IPS DF 19.7 (cell line): ENCODE data around the gene GPC6.

ENCODE experiments used
- DNase-seq: peaks from one replicate; pipeline ENCODE4 v3.0.0-alpha.2; 2013; ENCODE audit warnings: low read depth, low spot score

The GPC6 gene

GRCh38 chr13:93824286-93824685, 597.7 kb downstream of the GPC6 start:
- no peak for DNase-seq

DNA sequence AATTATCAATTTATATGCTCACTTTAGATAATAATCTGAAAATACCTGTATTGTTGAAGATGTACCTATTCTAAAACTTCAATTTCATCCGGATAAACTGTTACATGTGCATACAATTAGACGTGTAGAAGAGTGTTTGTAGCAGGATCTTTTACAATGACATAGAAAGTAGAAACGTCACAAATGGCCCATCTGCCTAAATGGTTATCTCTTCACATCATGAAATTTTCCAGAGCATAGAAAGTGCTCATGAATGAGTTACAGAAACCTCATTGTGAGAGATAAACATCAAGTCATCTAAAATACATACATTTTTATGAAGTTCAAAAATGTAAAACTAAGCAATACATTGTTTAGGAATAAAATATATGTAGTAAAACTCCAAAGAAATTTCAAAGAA, 607.4 kb downstream of the GPC6 start:
- DNase-seq: no peak

GRCh38 chr13:93843082-93843481, 616.5 kb downstream of the GPC6 start:
- DNase-seq: no peak

GRCh38 chr13:93847162-93847561, 620.6 kb downstream of the GPC6 start:
- no peak for DNase-seq

DNA sequence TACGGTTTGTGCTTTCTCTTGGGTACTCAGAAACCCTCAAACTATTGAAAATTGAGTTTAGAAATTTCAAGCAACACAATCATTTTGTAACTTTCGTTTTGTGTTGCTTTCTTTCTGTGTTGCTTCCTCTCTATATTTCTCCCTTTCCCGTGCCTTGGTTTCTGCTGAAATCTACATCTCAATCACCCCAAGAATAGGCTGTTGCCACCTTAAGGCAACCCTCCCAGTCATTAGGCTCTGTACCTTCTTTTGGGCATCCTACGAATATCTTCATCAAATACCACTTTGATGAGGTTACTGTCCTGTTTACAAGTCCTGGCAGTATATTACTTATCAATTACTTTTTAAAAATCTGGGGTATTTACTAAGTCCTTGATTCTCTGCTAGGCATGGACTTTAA, 621.6 kb downstream of the GPC6 start:
- DNase-seq: no peak

DNA sequence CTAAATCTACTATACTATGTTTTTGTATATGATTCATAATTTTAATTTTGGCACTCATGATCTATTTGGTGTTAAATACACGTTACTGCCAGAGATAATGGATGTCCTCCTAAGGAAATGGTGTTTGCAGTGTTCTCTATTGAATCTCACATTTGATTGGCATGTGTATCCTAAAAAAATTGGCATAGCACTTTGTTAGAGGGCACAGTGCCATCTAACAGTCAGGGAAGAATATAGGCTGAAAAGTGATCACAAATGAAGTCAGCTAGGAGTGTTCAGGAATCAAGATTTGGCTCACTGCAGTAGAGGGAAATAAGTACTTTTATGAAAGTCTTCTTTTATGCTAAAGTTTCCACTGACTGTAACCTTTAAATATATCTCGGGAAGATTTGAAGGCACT, 624.6 kb downstream of the GPC6 start:
- no peak for DNase-seq

- DNase-seq: no peak
Measured at GRCh38 chr13:93853912-93854311, 627.3 kb downstream of the GPC6 start.

DNA sequence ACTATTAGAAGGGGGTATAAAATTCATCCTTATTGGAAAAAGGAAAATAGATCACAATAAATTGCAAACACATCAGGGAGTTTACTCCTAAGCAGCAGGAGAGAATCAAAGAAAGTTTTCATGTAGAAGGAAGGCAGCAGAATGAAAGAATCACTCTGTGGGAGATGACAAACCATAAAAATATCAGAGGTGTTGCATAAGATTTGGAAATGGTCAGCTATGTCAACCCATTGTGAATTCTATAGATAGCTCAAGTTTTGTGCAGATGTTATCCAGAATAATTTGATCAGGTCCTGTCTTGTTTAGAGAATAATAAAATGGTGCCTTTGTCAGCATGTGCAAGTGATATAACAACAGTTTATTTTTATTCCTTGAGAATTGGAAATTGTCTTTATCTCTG, 630.5 kb downstream of the GPC6 start:
- DNase-seq: no peak

- no peak for DNase-seq
Measured at GRCh38 chr13:93859716-93860115, 633.1 kb downstream of the GPC6 start.

DNA sequence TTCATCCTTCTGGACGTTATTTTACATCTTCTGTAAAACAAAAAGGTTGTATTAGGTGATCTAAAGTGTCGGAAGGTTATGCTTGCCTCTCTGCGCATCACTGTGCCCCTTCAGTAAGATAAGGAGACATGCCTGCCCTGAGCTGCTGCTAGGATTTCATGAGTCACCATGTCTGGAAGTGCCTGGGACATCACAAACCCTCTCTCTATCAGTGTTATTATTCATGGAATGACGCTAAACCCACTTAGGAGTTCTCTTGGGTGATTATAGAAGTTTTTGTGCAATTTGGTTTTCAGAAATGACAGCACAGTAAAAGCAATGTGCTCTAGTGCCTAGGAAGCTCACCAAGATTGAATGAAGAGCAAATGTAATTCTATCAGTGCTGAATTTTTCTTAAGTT, 635.2 kb downstream of the GPC6 start:
- DNase-seq: no peak

DNA sequence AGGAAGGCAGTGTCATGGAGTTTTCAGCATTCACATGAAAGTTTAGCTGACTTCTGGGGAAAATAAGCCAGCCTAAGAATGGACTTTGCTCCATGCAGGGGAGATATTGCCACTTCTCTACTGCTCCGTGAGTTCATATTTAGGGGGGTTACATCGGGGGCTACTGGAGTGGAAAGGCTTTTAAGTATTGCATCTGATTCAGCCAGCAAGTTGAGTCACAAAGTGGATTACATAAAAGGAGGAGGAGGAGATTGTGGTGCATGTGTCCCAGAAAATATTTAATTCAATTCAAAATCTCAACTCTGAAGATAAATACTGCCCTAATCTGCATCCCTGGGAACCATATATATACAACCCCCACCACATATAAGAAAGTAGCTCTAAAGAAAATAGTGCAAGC, 635.7 kb downstream of the GPC6 start:
- DNase-seq: no peak

- DNase-seq: no peak
Measured at GRCh38 chr13:93865235-93865634, 638.6 kb downstream of the GPC6 start.

DNA sequence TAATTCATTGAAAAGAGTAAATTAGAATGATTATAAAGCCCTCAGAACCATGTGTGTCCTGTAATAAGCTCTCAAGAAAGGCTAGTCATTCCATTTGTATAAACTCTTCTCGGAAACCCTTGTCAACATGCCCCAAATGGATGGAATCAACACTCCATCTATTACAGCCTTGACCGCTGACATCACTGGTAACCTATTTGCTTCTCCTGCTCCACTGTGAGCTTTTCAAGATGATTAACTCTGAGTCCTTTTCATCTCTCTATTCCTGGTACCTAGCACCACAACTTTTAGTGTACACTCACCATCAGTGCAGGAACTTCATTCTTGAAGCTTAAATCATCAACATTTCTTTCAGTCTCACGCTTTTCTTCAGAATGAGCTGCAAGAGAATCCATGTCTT, 640.9 kb downstream of the GPC6 start:
- DNase-seq: no peak

DNA sequence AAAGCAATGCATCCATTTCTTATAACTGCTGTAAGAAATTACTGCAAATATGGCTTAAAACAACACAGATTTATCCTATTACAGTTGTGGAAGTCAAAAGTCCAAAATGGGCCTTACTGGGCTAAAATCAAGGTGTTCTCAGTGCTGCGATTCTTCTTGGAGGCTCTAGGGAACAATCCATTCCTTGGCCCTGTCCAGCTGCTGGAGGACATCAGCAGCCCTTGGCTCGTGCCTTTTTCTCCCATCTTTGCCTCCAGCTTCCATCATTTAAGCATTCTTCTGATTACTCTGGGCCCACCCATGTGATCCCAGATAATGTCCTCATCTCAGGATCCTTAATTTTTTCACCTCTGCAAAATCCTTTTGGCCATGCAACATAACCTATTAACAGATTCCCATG, 645.8 kb downstream of the GPC6 start:
- DNase-seq: no peak

- DNase-seq: no peak
Measured at GRCh38 chr13:93872786-93873347, 646.3 kb downstream of the GPC6 start.

DNA sequence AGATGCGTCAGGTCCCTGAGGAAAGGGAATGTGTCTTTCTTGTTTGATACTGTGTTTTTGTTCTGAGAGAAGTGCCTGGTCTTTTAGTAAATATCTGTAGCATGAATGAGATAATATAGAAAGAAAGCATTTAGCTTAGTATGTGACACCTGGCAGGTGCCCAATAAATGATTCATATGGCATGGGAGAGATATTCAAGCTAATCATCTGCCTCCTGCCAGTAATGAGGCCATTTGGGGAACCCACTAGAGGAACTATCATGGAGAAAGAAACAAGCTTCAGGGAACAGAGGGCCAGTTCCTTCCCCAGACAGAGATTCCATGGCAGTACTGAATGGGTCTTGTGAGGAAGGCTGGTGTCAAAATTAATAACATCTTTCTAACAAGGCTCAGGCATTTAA, 648.9 kb downstream of the GPC6 start:
- DNase-seq: no peak

DNA sequence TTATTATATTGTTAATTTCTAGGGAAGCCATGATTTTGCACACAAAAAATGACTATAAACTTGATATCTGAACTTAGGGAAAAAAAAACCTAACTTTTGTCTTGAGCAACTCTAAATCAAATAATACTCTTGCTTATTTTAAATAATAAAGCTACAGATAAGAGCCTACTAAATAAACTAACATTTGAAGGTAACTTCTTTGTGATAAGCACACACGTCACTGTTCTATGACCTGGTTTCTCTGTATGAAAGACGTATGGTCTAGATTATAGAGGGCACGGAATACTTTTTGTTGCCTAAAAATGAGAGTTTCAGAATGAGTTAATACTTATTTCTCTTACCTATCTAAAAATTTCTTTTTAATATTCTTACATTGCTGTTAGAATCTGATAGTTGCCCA, 649.6 kb downstream of the GPC6 start:
- DNase-seq: no peak

- DNase-seq: no peak
Measured at GRCh38 chr13:93878675-93879074, 652.1 kb downstream of the GPC6 start.

GRCh38 chr13:93881411-93881810, 654.8 kb downstream of the GPC6 start:
- DNase-seq: no peak

DNA sequence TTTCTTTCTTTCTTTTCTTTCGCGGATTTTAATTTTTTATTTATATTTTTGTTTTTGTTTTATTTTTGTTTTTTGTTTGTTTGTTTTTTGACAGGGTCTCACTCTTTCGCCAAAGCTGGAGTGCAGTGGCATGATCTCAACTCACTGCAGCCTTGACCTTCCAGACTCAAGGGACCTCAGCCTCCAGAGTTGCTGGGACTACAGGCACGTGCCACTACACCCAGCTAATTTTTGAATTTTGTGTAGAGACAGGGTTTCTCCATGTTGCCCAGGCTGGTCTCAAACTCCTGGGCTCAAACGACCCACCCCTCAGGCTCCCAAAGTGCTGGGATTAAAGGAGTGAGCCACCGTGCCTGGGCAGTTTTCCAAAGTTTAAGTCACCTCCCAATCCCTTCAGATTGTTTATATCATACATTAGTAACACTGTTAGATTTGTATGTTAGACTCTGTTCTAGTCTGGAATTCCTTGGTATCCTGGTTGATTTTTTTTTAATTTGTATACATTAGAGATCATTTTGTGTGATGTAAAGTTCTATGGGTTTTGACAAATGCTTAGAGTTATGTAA, 655.6 kb downstream of the GPC6 start:
- no peak for DNase-seq

DNA sequence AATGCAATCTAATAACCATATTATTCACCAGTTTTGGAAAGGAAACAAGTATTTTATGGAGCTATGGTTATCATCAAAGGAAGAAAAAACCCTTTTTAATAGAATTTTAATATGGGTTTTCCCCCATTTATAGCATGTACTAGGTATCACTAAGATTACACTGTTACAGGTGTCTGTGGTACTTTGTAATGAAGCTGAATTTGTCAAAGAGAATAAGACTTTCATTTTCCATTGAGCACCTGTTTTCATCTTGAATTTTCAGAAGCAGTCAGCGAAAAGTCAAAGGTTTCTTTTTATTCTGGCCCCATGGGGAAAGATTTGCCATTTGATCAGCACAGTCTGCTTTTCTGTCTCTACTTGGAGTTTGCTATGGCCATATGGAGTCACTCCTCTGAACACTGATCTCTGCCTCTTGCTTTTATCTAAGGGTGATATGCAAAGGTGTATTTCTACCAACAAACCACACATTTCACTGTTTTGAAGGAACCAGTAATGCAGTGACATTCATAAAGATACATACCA, 662.9 kb downstream of the GPC6 start:
- no peak for DNase-seq

DNA sequence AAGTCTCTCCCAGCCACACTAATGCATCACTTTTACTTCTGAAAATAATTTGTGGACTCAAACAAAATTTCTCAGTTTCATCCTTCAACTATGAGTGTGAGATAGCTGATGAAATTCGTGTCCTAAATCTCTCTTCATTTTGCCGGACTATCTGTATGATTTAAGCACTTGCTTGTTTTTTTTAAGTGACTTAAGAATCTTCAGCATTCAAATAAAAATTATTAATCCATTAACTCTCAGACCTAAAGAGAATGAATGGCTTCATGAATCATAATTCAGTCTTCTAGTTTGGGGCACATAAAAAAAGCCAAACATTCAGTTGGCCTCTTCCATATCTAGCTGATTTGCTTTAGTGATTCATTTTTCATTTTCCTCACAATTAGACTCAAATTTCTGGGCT, 673.4 kb downstream of the GPC6 start:
- no peak for DNase-seq

DNA sequence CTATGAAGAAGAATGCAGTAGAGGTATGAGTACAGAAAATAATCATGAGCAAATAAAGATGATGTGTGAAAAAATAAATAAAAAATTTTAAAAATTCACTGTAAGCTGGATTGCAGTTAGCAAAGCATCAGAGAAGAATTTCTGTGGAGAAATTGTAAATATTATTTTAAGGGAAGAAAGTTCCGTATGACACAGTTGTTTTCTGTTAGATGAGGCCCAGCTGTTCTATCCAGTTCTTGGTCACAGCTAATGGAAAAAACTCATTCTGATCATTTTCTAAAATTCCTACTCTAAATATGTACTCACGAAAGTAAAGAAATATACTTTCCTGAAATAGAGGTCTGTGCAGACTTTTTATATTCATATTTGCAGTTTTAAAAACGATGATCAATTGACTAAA, 674.1 kb downstream of the GPC6 start:
- DNase-seq: no peak

DNA sequence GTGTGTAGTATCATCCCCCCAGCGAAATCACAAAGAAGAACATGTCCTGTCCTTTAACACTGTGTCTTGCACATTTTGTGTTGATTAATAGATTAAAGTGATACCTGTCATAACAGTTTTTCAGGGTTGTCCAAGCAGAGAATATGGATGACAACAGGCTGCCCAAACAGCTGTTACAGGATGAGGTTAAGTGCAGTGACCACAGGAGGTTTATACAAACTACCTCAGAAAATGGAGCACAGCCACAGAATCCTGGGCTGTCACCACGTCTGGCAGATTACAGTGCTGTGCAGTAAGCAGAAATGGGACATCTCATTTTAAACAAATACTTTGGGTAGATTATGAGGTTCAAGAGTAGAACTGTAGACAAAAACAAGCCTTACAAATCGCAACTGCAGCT, 677.3 kb downstream of the GPC6 start:
- no peak for DNase-seq
